ENCODE data around the gene RET.

The RET gene

GRCh38 chr10:43105102-43105955 is 28.5 kb downstream of the RET start:
- in situ Hi-C loops (cut with MboI; ENCODE audit: low sequenced_read_pairs) = loop anchor here (10.0 kb wide), 1 partner anchor 231 kb away; no protein-coding TSS in a partner anchor
- H3K36me3 ChIP-seq (replicated peaks) = no peaks in the 10 kb centered on the region
- no peaks in the 10 kb centered on the region for H3K9me3 ChIP-seq
- H3K27me3 ChIP-seq (ENCODE audit: low read depth) = no peaks in the 10 kb centered on the region
- peak overlapping the region; percentile 39 for H3K4me3 ChIP-seq
- DNase-seq (ENCODE audit: low spot score in 2 of 2) = peak; percentile 79 to 88
- peaks cover 5% of the 10 kb centered on the region for H3K4me1 ChIP-seq

GRCh38 chr10:43105956-43106229 is 29.0 kb downstream of the RET start:
- Histone ChIP-seq H3K4me1 (peaks cover 5% of the 10 kb centered on the region), H3K9me3 (no peaks in the 10 kb centered on the region), H3K27me3 (ENCODE audit: low read depth) (no peaks in the 10 kb centered on the region), H3K36me3 (replicated peaks) (no peaks in the 10 kb centered on the region), H3K4me3 (no peak overlapping the region)
- in situ Hi-C loops (cut with MboI; ENCODE audit: low sequenced_read_pairs) = loop anchor here (10.0 kb wide), 1 partner anchor 231 kb away; no protein-coding TSS in a partner anchor
- DNase-seq (ENCODE audit: low spot score in 2 of 2) = no peak

GRCh38 chr10:43106256-43107091 is 29.6 kb downstream of the RET start:
- Histone ChIP-seq H3K4me3 (no peak overlapping the region), H3K4me1 (peaks cover 5% of the 10 kb centered on the region), H3K27me3 (ENCODE audit: low read depth) (no peaks in the 10 kb centered on the region), H3K9me3 (no peaks in the 10 kb centered on the region), H3K36me3 (replicated peaks) (no peaks in the 10 kb centered on the region)
- no peak for DNase-seq (ENCODE audit: low spot score in 2 of 2)
- in situ Hi-C loops (cut with MboI; ENCODE audit: low sequenced_read_pairs) = loop anchor here (10.0 kb wide), 1 partner anchor 232 kb away; no protein-coding TSS in a partner anchor

- Histone ChIP-seq H3K4me1 (peaks cover 5% of the 10 kb centered on the region), H3K4me3 (no peak overlapping the region), H3K27me3 (ENCODE audit: low read depth) (no peaks in the 10 kb centered on the region), H3K36me3 (replicated peaks) (no peaks in the 10 kb centered on the region), H3K9me3 (no peaks in the 10 kb centered on the region)
- in situ Hi-C loops (cut with MboI; ENCODE audit: low sequenced_read_pairs) = loop anchor here (10.0 kb wide), 1 partner anchor 234 kb away; no protein-coding TSS in a partner anchor
- no peak for DNase-seq (ENCODE audit: low spot score in 2 of 2)
Observed at GRCh38 chr10:43108951-43109350, 32.1 kb downstream of the RET start.

GRCh38 chr10:43109671-43110249 is 32.9 kb downstream of the RET start:
- H3K36me3 ChIP-seq (replicated peaks) = no peaks in the 10 kb centered on the region

GRCh38 chr10:43110338-43111071 is 33.6 kb downstream of the RET start:
- DNase-seq (ENCODE audit: low spot score in 2 of 2) = no peak
- in situ Hi-C loops (cut with MboI; ENCODE audit: low sequenced_read_pairs) = no loop called here
- Histone ChIP-seq H3K9me3 (no peaks in the 10 kb centered on the region), H3K36me3 (replicated peaks) (no peaks in the 10 kb centered on the region), H3K4me1 (no peaks in the 10 kb centered on the region), H3K27me3 (ENCODE audit: low read depth) (no peaks in the 10 kb centered on the region), H3K4me3 (no peak overlapping the region)

More at GRCh38 chr10:43109671-43110249, 32.9 kb downstream of the RET start:
- H3K27me3 ChIP-seq (ENCODE audit: low read depth) = no peaks in the 10 kb centered on the region
- H3K4me3 ChIP-seq = no peak overlapping the region
- H3K9me3 ChIP-seq = no peaks in the 10 kb centered on the region
- no peak for DNase-seq (ENCODE audit: low spot score in 2 of 2)
- peaks cover 5% of the 10 kb centered on the region for H3K4me1 ChIP-seq
- in situ Hi-C loops (cut with MboI; ENCODE audit: low sequenced_read_pairs) = loop anchor here (10.0 kb wide), 1 partner anchor 235 kb away; no protein-coding TSS in a partner anchor

- Histone ChIP-seq H3K4me3 (no peak overlapping the region), H3K9me3 (no peaks in the 10 kb centered on the region), H3K4me1 (no peaks in the 10 kb centered on the region), H3K36me3 (replicated peaks) (no peaks in the 10 kb centered on the region), H3K27me3 (ENCODE audit: low read depth) (no peaks in the 10 kb centered on the region)
- in situ Hi-C loops (cut with MboI; ENCODE audit: low sequenced_read_pairs) = no loop called here
- DNase-seq (ENCODE audit: low spot score in 2 of 2) = no peak
Observed at GRCh38 chr10:43111101-43111500, 34.2 kb downstream of the RET start.

- H3K27me3 ChIP-seq (ENCODE audit: low read depth) = no peaks in the 10 kb centered on the region
- no peaks in the 10 kb centered on the region for H3K9me3 ChIP-seq
- no peak overlapping the region for H3K4me3 ChIP-seq
- DNase-seq (ENCODE audit: low spot score in 2 of 2) = no peak
- H3K36me3 ChIP-seq (replicated peaks) = no peaks in the 10 kb centered on the region
- in situ Hi-C loops (cut with MboI; ENCODE audit: low sequenced_read_pairs) = no loop called here
- H3K4me1 ChIP-seq = no peaks in the 10 kb centered on the region
Observed at GRCh38 chr10:43111921-43112607, 35.2 kb downstream of the RET start.

- H3K4me3 ChIP-seq = no peak overlapping the region
- no peaks in the 10 kb centered on the region for H3K9me3 ChIP-seq
- no peaks in the 10 kb centered on the region for H3K36me3 ChIP-seq (replicated peaks)
- no peak for DNase-seq (ENCODE audit: low spot score in 2 of 2)
- no peaks in the 10 kb centered on the region for H3K27me3 ChIP-seq (ENCODE audit: low read depth)
- H3K4me1 ChIP-seq = no peaks in the 10 kb centered on the region
- in situ Hi-C loops (cut with MboI; ENCODE audit: low sequenced_read_pairs) = no loop called here
Observed at GRCh38 chr10:43112608-43112961, 35.7 kb downstream of the RET start.

GRCh38 chr10:43113201-43114087 is 36.6 kb downstream of the RET start:
- Histone ChIP-seq H3K27me3 (ENCODE audit: low read depth) (no peaks in the 10 kb centered on the region), H3K9me3 (no peaks in the 10 kb centered on the region), H3K4me1 (no peaks in the 10 kb centered on the region), H3K4me3 (no peak overlapping the region), H3K36me3 (replicated peaks) (no peaks in the 10 kb centered on the region)
- no peak for DNase-seq (ENCODE audit: low spot score in 2 of 2)
- in situ Hi-C loops (cut with MboI; ENCODE audit: low sequenced_read_pairs) = no loop called here

- H3K36me3 ChIP-seq (replicated peaks) = no peaks in the 10 kb centered on the region
- no peaks in the 10 kb centered on the region for H3K4me1 ChIP-seq
- no peaks in the 10 kb centered on the region for H3K9me3 ChIP-seq
- H3K27me3 ChIP-seq (ENCODE audit: low read depth) = no peaks in the 10 kb centered on the region
- no peak overlapping the region for H3K4me3 ChIP-seq
- in situ Hi-C loops (cut with MboI; ENCODE audit: low sequenced_read_pairs) = no loop called here
- DNase-seq (ENCODE audit: low spot score in 2 of 2) = no peak
Observed at GRCh38 chr10:43114088-43114742, 37.3 kb downstream of the RET start.

Measured in HAP-1 (cell line).